NCI-H82 treated with DMSO at 0.1 percent for 48 hours (cell line): Measurements from ENCODE around the gene FAM124B.
A peak's percentile ranks its signal among the peaks of the same experiment; 100 is the strongest.
"Not testable (repeated sequence)": the region's sequence is repeated elsewhere in the genome, so short reads cannot be mapped to it uniquely, and the experiment has no call there.

Experiments
- DNase-seq: peaks from one replicate; lab custom pipeline; 2025; ENCODE audit not compliant: unreplicated experiment; lab: John Stamatoyannopoulos, UW

FAM124B gene

GRCh38 chr2:224382280-224382647 lies 19.6 kb downstream of the FAM124B start:
- not testable (repeated sequence) for DNase-seq

- DNase-seq, result no peak
Observed at GRCh38 chr2:224381521-224382279, 20.2 kb downstream of the FAM124B start.

GRCh38 chr2:224379986-224380385 lies 21.9 kb downstream of the FAM124B start:
- no peak for DNase-seq

- no peak for DNase-seq
Observed at GRCh38 chr2:224379172-224379571, 22.7 kb downstream of the FAM124B start.

- DNase-seq, result no peak
Observed at GRCh38 chr2:224378701-224379097, 23.2 kb downstream of the FAM124B start.

GRCh38 chr2:224377751-224378700 lies 23.9 kb downstream of the FAM124B start:
- DNase-seq, result no peak

- no peak for DNase-seq
Observed at GRCh38 chr2:224372641-224373040, 29.3 kb downstream of the FAM124B start.

- DNase-seq, result peak; percentile 24
Observed at GRCh38 chr2:224369028-224369632, 32.8 kb downstream of the FAM124B start.

GRCh38 chr2:224366267-224366844 lies 35.6 kb downstream of the FAM124B start:
- no peak for DNase-seq

- no peak for DNase-seq
Observed at GRCh38 chr2:224365331-224365730, 36.6 kb downstream of the FAM124B start.

GRCh38 chr2:224363281-224363680 lies 38.6 kb downstream of the FAM124B start:
- DNase-seq, result no peak

GRCh38 chr2:224362094-224362493 lies 39.8 kb downstream of the FAM124B start:
- DNase-seq, result no peak

- DNase-seq, result no peak
Observed at GRCh38 chr2:224360801-224361251, 41.1 kb downstream of the FAM124B start.

GRCh38 chr2:224359569-224359968 lies 42.3 kb downstream of the FAM124B start:
- DNase-seq, result peak; percentile 44

GRCh38 chr2:224357098-224357901 lies 44.6 kb downstream of the FAM124B start:
- peak; percentile 23 for DNase-seq

- DNase-seq, result no peak
Observed at GRCh38 chr2:224354632-224355211, 47.2 kb downstream of the FAM124B start.

GRCh38 chr2:224350703-224351102 lies 51.2 kb downstream of the FAM124B start:
- DNase-seq, result no peak

GRCh38 chr2:224349396-224349795 lies 52.5 kb downstream of the FAM124B start:
- no peak for DNase-seq

- DNase-seq, result no peak
Observed at GRCh38 chr2:224347176-224348051, 54.5 kb downstream of the FAM124B start.
